ENCODE results near the gene NCLN.
"Not testable (repeated sequence)": the region's sequence is repeated elsewhere in the genome, so short reads cannot be mapped to it uniquely, and the experiment has no call there.

NCLN gene

DNA sequence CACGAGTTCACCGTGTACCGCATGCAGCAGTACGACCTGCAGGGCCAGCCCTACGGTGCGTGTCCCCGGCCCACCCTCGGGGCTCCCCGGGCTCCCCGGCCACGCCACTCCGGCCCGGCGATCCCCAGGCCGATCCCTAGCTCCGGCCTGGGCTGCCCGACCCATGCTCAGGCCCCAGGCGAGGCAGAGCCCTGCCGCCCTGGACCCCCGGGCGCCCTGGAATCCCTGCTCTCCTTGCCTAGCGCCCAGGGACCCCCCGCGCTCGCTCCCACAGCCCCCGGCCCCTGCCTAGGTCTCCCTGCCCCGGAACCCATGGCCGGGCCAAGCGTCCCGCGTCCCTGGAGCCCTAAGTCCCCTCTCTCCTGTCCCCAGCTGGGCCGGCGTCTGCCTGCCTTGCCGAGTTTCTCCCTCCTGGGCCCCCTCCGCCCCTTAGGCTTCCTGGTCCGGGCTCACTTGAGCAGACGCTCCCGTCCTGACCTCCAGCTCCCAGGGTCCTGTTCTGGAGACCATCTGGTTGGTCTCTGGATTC, 494 bp downstream of the NCLN start:
- no peak for DNase-seq

DNA sequence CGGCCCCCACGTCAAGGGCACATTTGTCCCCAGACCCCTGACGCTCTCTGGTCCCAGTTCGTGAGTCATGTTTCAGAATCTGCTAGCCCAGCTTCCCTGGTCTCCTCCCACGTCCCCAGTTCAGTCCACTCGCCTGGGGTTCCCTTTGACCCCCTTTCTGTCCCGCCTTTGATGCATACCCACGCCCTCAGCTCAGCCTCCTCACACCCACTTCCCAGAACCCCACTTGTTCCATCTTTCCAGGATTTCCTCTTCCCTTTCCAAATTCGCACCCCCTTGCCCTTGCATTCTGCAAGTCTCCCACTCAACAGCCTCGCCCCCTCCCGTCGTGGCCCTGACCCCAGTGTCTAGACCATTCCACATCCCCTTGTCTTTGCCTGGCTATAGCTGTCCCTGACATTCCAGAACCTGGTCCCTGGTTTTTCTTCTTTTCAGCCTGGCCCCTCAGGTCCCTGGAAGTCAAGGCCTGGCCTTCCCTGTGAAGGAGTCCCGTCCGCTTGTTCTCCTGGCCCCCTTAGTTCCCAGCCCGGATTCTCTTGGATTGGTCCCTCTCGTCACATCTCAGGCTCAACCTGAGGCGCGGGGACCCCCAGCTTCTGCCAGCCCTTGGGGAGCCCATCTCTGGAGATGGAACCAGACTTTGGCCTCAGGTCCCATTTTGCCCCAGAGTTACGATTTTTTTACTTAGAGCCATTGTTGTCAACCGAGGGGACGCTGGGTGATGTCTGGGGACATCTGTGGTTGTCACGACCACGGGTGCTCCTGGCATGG, 1.3 kb downstream of the NCLN start:
- DNase-seq = no peak

DNA sequence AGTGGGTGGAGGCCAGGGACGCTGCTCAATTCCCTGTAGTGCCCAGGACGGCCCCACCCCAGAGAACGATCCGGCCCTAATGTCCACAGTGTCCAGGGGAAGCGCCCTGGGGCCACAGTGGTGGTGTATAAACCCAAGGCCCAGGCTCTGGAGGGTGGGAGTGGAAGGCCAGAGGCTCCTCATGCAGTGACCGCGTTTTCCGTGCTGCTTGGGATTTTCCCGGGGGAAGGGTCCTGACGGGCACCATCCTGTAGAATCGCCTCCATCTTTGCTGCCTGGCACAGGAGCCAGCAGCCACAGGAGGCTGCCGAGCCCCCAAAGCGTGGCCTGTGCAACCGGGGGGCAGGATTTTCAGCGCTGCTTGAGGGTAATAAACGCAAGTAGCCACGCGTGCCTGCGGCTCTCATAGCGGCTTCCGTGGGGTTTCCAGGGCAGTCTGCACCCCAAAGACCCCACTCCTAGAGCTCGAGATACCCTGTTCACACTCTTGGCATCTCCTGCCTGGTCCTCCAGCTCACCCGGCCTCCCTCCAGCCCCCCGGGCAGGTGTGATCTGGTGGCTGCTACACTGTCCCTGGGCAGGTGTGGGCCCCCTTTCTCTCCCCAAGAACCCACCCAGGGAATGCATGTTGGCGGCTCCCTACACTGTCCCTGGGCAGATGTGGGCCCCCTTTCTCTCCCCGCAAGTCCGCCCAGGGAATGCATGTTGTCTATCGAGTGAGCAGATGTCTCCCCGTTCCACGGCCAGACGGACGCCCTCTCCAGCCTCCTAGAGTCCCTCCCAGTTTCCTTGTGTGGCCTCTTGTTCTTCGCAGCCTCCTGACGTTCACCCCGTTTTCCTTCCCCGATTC, 2.2 kb downstream of the NCLN start:
- no peak for DNase-seq

DNA sequence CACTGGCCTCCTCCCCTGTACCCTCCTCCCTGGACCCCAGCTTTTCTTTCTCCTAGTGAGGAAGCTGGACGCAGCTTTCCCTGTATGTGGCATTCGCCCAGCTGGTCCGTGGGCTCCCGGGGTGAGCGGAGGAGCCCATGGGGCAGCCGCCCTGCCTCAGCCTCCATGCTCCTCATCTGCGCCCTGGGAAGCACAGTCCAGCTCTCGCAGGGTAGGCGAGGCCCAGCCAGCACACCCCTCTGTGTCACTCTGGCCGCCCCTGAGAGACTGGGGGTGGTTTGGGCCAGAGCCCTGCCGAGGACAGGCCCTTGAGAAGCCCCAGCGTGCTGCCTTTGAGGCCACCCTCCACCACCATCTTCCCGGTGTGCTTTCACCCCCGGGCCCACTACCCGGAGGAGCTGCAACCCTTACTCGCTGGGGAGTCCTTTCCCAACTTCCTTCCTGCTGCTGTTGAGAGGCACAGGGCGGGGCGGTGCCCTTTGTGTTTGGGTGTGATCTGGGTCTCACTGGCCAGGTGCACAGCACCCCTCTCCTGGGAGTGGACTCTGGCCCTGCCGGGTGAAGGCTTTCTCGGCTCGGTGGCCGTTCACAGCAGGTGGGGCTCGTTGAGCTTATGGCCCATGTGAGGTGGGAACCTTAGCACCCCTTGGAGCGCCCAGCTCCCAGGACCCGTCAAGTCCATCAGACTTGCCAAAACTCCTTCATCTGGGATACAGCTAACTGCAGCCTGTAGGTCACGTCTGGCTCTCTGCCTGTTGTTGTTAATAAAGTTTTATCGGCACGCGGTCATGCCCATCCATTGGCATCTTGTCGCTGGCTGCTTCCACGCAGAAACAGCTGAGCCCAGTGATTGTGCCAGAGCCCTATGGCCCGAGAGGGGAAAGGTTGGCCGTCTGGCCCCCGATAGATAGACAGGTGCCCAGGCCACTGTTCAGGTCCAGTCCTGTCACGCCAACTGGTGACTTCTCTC, 3.2 kb downstream of the NCLN start:
- no peak for DNase-seq

DNA sequence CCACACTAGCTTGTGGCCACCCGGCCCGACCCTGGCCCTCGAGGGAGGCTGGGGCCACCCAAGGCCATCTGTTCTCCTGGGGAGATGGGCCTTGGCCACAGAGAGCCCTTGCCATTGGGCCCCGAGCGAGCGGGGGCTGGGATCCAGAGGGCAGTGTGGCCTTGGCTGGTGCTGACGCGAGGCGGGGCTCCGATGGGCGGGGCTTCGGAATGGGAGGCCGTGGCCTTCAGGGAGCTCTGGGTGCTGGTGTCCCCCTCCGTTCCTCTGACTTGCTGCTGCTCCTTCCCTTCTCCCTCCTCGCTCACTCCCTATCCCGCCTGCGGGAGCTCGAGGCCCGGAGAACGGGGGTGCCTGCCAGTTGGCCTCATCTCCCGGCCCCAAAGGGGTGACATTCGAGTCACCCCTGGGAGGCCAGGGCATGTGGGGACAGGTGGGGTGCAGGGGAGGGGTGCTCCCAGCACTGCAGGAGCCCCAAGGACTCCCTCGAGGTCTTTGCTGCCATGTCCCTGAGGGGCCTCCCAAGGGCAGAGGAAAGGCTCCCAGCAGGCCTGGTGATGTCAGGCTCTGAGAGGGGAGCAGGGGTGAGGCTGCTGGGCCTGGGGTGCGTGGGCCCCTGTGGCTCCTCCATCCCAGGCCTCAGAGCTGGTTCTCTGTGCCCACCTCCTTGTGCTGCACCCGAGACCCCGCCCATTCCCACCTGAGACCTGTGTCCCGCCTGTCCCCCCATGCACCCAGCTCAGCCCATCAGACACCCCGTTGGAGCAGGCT, 4.2 kb downstream of the NCLN start:
- no peak for DNase-seq

DNA sequence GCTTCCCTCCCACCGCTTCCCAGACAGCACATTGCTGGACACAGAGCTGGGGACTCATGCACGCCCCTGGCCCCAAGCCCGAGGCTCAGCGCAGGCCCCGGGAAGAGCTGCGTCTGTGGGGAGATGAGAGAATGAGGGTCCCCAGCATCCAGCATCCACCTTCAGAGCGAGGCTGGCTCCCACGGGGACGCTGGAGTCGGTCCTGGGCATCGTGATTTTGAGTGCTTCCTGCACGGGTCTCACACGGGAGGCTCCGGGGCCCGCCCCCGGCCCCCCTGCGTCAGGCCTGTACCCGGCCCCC, 4.7 kb downstream of the NCLN start:
- no peak for DNase-seq

DNA sequence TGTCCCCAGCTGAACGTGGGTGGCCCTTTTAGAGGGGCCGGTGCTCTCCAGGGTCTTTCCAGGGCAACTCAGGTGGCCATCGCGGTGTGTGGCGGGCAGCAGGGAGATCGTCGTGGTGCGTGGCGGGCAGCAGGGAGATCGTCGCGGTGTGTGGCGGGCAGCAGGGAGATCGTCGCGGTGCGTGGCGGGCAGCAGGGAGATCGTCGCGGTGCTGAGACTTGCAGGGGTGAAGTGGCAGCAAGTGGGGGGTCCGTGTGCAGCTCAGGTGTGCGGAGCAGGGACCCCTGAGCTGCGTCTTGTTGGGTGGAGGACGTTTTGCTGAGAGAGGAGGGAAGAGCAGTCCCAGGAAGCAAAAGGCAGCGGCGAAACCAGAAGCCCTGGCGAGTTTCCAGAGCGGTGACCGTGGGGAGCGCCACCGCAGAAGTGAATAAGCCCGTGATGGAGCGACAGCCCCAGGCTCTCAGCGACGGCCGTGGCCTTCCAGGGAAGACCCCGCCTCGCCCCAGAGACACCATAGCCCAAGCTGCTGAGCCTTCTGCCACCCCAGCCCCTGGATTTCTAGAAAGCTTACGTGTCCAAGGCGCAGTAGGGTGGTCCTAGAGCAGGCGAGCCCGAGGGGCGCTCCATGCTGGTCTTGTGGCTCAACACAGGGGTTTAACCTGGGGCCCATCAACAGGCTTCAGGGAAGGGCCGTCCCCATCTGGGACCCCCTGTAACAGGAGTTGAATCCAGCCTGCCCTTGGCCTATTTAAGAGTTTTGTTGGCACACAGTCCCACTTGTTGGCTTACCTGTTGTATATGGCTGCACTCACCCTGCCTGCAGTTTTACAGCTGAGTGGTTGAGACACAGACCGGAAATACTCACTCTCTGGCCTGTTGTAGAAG, 5.4 kb downstream of the NCLN start:
- DNase-seq = no peak

DNA sequence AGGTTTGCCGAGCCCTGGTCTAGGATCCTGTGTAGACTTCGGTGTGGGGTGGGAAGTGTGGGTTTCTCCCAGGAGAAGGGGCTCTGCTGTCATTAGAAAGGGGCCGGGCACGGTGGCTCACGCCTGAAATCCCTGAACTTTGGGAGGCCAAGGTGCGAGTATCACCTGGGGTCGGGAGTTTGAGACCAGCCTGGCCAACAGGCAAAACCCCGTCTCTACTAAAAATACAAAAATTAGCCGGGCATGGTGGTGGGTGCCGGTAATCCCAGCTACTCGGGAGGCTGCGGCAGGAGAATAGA, 6.0 kb downstream of the NCLN start:
- DNase-seq = not testable (repeated sequence)

DNA sequence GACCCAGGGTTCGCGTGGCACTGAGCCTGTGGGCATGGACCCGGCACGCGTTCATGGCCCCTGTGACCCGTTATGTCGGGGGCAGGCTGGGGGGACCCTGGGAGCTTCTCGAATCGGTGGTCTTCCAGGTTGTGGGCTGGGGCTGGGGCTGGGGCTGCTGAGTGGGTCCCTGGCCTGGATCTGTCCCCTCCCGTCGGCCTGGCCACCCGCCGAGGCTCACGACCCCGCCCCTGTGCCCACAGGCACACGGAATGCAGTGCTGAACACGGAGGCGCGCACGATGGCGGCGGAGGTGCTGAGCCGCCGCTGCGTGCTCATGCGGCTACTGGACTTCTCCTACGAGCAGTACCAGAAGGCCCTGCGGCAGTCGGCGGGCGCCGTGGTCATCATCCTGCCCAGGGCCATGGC, 6.5 kb downstream of the NCLN start:
- no peak for DNase-seq

DNA sequence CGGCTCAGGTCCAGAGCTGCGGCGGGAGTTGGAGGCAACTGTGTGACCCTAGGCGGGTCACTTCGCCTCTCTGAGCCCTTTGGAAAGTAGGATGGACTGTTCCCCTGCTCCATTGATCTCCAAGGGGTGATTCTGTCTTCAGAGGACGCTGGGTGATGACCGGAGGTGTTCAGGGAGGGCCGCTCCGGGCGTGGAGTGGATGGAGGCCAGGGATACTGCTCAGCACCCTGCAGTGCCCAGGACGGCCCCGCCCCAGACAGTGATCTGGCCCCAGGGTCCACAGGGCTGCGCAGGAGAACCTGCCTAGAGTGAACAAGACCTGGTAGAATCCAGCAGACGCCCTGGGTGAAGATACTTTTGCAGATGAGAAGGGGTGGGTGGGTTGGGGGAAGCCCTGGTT, 7.0 kb downstream of the NCLN start:
- DNase-seq = no peak

DNA sequence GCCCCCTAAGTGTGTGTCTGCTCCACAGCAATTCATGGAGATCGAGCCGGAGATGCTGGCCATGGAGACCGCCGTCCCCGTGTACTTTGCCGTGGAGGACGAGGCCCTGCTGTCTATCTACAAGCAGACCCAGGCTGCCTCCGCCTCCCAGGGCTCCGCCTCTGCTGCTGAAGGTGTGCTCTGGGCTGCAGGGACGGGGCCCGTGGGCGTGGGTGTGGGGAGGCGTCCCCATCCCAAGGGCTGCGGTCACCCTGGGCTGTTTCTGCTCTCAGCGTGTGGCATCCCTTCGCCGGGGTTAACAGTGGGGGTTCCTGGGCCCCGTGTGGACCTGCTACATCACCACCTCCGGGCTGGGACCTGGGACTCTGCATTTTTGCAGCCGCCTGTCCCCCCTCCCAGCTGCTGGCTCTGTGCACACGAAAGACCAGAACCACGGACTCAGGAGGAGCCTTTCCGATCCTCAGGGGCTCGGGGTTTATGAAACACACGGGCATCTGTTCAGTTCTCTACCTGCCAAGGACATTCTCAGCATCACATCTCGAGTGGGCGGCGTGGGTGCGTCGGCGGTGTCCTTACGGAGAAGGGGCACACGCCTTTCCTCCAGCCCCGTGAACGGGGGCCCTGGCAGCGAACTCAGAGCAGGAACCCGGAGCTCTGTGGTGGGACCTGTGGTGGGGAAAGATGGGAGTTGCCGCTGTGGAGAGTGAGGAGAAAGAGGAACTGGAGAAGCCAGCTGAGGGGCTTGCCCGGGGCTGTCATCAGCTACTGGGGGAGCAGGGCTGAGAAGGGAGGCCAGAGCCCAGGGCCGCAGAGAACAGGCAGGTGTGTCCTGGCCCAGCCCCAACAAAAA, 7.8 kb downstream of the NCLN start:
- DNase-seq = no peak

DNA sequence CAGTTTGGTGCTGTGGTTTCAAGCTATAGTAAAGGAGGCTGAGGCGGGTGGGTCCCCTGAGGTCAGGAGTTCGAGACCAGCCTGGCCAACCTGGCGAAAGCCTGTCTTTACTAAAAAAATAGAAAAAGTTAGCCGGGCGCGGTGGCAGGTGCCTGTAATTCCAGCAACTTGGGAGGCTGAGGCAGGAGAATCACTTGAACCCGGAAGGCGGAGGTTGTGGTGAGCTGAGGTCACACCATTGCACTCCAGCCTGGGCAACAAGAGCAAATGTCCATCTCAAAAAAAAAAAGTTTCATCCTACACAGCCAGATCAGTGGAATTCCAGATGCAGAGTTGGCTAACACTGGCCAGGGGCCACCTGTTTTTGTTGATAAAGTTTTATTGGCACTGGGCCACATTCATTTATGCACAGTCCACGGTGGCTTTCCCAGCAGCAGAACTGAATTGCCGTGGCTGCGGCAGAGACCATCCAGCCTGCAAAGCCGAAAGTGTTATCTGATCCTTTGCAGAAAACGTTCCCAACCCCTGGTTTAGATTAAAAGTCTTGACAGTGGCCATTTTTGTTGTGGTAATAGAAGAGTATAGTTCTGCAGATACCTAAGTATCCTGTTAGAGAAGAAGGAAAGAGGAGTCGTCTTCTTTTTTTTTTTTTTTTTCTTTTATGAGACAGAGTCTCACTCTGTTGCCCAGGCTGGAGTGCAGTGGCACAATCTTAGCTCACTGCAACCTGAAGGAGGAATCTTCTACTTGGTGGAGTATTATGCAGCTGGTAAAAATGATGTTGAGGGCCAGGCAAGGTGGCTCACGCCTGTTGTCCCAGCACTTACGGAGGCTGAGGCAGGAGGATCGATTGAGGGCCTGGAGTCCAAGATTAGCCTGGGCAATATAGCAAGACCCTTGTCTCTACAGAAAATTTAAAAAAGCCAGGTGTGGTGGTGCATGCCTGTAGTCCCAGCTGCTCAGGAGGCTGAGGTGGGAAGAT, 8.7 kb downstream of the NCLN start:
- no peak for DNase-seq

DNA sequence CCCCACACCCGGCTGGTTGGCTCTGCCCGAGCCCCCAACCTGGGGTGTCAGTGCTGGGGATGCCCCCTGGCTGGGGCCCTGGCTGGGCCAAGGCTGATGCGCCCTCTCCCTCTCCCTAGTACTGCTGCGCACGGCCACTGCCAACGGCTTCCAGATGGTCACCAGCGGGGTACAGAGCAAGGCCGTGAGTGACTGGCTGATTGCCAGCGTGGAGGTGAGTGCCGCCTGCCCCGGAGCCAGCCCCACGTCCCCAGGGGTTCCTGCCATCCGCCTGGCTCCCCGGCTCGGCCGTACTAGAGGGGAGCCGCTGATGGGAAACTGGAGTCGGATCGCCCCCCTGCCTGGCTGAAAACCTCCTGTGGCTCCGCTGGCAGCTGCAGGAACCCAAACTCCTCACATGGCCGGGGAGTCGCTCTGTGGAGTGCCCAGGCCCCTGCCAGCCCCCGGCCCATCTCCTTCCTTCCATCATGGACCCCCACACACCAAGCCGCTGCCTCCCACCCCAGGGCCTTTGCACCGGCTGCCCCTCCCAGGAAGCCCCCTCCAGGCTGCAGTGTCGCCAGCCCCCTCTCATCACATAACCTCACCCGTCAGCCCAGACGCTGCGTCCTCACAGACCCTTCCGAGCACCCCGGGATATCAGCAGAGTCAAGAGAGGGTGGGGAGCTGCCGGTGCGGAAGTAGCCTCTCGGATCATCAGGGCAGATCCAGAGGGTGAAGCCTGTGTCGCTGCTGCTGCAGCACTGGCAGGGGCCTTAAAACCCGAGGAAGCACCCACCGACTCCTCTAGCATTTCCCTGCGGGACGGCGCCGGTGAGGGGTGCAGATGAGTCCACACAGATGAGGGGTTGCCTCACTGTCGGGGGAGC, 10.6 kb downstream of the NCLN start:
- no peak for DNase-seq

DNA sequence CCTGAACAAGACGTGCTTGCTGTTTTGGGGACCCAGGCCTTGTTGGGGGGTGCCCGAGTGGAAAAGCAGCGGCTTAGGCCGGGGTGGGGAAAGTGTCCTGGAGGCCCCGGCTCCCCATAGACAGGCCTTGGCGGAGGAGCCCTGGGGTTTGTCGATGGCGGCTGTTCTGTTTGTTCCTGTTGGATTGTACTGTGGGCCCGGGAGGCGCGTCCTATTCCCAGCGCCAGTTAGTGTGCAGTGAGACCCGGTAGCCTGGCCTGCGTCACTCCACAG, 11.1 kb downstream of the NCLN start:
- DNase-seq = no peak

DNA sequence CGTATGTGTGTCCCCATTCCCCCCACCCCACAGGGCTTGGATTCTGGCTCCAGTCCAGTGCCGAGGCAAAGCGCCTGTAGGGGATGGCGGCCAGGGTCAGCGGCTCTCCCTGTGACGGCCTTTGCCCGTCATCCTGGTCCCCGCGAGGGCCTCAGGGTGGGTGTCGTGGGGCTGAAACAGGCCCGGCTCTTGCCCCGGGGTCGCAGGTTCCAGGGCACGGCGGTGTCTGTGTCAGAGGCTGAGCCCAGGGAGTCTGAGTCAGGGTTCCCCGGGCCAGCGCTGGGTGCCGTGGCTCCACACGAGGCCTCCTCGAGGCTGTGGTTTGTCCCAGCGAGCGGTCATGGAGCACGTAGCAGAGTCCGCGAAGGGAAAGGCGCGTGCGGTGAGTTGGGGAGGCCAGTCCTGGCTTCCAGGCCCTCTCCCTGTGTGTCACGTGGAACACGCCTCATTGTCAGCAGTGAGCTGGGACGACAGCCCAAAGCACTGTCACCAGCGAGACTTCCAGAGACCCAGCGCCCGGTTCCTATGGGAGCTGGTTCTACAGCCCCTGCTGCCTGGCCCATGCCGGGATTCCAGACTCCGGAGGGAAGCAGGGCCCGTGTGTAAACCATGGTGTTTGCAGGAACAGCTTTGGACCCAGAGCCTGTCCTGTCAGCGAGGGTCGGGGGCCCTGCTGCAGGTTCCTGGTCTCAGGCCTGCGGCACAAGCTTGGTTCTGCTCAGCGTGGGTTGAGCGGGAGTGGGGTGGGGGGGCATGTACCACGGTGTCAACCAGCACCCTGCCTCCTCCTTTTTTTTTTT, 13.4 kb downstream of the NCLN start:
- DNase-seq = no peak

DNA sequence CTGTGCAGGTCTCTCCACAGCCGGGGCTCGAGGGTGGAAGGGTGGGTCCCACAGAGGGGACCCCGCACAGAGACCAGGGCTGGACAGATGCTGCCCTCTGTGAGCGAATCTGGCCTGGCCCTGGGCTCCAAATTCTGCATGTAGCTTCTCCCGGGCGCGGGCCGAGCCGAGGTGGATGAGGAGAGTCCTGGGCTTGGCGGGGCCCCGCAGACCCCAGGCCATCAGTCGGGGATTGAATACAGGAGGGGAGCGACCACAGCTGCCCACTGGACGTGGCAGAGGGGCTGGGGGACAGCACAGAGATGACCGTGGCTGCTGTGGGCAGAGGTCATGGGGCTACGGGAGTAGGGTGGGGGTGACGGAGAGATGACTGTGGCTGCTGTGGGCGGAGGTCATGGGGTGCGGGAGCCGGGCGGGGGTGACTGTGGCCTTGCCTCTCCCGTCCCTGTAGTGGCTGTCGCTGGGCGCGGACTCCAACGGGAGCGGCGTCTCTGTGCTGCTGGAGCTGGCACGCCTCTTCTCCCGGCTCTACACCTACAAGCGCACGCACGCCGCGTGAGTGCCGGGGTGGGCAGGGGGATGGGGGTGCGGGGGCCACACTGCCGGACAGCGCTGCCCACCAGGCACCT, 15.5 kb downstream of the NCLN start:
- DNase-seq = no peak

DNA sequence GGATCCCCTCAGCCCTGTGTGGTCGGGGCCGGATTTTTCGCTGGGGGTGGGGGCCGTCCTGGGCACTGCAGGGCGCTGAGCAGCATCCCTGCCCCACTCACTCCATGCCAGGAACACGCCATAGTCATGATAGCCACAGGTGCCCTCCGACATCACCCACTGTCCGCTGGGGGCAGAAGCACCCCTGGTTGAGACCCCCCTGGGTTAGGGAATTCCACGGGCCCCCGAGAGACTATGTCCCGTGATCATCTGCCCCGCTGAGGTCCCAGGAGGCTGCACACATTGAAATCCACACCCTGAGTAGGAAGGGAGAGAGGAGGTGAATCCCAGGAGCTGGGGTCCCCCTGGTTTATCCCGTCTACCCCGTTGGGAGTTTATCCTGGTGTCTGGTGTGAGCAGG, 16.2 kb downstream of the NCLN start:
- no peak for DNase-seq
